SK-N-MC (cell line): ENCODE results near the gene FBXO21.

Experiments used
- EZH2 ChIP-seq: fragments of 200-600 bp; sonication (generic); IDR thresholded peaks from one replicate; pipeline ENCODE4 v1.6.1; 2017; ENCODE audit warnings: antibody characterized with exemption
- FOXP2 ChIP-seq: optimal IDR thresholded peaks from 2 replicates; pipeline ENCODE3; 2011; ENCODE audit warnings: mild to moderate bottlenecking, moderate library complexity; ENCODE audit not compliant: insufficient read depth; ENCODE audit errors: extremely low read length, control extremely low read depth
- POLR2AphosphoS5 ChIP-seq: IDR thresholded peaks from 2 replicates; pipeline ENCODE4 v1.6.1; 2012; ENCODE audit warnings: mild to moderate bottlenecking, low read depth, low read length, borderline replicate concordance

DNA sequence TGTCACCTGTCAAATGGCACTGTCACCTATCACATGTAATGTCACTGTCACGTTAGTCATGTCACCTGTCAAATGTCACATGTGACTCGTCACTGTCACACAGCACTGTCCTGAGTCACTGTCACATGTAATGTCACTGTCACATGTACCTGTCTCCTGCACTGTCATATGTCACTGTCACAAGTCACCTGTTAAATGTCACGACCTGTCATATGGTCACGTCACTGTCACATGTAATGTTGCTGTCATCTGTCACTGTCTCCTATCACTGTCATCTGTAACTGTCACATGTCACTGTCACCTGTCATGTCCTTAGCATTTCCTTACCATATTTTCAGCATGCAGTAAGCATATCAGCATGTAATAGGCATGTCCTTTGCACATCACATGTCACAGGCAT, 63.9 kb downstream of the FBXO21 start:
- TF ChIP-seq POLR2AphosphoS5 (no peak), EZH2 (no peak), FOXP2 (no peak)
